AG08396 (cell line): ENCODE data around the gene HNRNPCL4.
"Not testable (repeated sequence)": the region's sequence is repeated elsewhere in the genome, so short reads cannot be mapped to it uniquely, and the experiment has no call there.

ENCODE experiments used
- DNase-seq: peaks from one replicate; pipeline ENCODE4 v3.0.0; 2012; ENCODE audit warnings: low spot score, mixed read lengths

The HNRNPCL4 gene

GRCh38 chr1:13165531-13165930 is at the start of gene HNRNPCL4:
Gene HNRNPCL4 (minus strand): TSS chr1:13165631. CDS start chr1:13165467, 164 bp downstream.
- not testable (repeated sequence) for DNase-seq

- not testable (repeated sequence) for DNase-seq
These were observed 43.3 kb upstream of the HNRNPCL4 start for GRCh38 chr1:13208712-13209111.

- not testable (repeated sequence) for DNase-seq
These were observed 35.9 kb upstream of the HNRNPCL4 start, which contains the start of gene PRAMEF13 for GRCh38 chr1:13201309-13201708. Gene PRAMEF13 (minus strand): TSS chr1:13201409. CDS start chr1:13199589, 1,820 bp downstream.

GRCh38 chr1:13171548-13171947 is 6.1 kb upstream of the HNRNPCL4 start, which contains the start of gene PRAMEF9:
Gene PRAMEF9 (plus strand): TSS chr1:13171848. CDS start chr1:13175281, 3,433 bp downstream.
- DNase-seq: not testable (repeated sequence)

GRCh38 chr1:13155909-13156308 is 9.5 kb downstream of the HNRNPCL4 start, which contains the start of gene PRAMEF26:
Gene PRAMEF26 (minus strand): TSS chr1:13156009. CDS start chr1:13153095, 2,914 bp downstream.
- not testable (repeated sequence) for DNase-seq

- DNase-seq: not testable (repeated sequence)
These were observed 48.7 kb downstream of the HNRNPCL4 start, which contains the start of gene HNRNPCL2 for GRCh38 chr1:13116754-13117153. Gene HNRNPCL2 (minus strand): TSS chr1:13116854. CDS start chr1:13116400, 454 bp downstream.
